ENCODE results near the gene C11orf52.

Gene C11orf52

DNA sequence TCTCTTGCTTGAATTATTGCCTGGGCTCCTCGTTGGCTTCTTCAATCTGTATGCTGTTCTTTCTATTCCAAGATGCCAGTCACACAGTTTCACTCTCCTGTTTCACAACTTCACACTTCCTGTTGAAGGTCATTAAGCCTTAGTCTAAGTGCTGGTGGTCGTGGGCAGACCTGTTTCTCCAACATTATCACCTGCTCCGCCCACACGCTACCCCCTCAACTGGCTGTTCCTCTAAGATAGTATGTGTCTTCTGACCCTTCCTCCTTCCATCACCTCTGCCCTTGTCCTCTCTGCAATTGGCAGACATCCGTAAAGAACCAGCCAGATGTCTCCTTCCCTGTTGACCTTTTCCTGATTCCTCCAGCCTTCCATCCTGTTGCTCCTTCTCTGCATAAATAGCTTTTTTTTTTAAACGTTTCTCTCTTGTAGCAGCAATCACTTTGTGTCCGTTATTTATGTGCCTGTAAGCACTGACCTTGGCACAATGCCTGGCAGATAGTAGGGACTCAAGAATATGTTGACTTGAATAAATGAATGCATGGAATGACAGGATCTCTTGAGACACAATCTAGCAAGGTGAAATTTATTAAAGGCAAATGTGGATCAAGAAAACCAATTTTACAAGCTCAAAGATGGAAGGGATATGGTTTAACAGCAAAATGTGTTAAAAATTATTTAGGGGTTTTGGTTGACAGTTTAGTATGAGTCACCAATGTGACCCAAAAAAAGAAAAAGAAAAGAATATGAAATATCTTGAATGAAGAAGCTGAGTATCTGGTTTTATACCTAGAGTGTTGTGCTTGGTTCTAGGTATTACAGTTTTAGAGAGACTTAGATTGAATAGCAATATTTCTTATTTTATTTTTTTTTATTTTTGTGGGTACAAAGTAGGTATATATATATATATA lies 31.1 kb downstream of the C11orf52 start:
- TF ChIP-seq ZFX (IDR thresholded peaks at IDR 0.05) = no peak
- TF ChIP-seq, protein P1, sequence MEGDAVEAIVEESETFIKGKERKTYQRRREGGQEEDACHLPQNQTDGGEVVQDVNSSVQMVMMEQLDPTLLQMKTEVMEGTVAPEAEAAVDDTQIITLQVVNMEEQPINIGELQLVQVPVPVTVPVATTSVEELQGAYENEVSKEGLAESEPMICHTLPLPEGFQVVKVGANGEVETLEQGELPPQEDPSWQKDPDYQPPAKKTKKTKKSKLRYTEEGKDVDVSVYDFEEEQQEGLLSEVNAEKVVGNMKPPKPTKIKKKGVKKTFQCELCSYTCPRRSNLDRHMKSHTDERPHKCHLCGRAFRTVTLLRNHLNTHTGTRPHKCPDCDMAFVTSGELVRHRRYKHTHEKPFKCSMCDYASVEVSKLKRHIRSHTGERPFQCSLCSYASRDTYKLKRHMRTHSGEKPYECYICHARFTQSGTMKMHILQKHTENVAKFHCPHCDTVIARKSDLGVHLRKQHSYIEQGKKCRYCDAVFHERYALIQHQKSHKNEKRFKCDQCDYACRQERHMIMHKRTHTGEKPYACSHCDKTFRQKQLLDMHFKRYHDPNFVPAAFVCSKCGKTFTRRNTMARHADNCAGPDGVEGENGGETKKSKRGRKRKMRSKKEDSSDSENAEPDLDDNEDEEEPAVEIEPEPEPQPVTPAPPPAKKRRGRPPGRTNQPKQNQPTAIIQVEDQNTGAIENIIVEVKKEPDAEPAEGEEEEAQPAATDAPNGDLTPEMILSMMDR (conservative IDR thresholded peaks at IDR 0.05) = no peak
- no peak overlapping the region for H3K27ac ChIP-seq

DNA sequence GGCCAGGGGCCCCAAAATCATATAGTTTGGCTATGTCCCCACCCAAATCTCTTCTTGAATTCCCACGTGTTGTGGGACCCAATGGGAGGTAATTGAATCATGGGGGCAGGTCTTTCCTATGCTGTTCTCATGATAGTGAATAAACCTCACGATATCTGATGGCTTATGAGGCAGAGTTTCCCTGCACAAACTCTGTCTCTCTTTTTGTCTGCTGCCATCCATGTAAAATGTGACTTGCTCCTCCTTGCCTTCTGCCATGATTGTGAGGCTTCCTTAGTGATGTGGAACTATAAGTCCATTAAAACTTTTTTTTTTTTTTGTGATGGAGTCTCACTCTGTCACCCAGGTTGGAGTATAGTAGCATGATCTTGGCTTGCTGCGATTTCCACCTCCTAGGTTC lies 32.9 kb downstream of the C11orf52 start:
- no peak for TF ChIP-seq ZFX (IDR thresholded peaks at IDR 0.05)
- TF ChIP-seq, protein P1 (conservative IDR thresholded peaks at IDR 0.05) = no peak
- no peak overlapping the region for H3K27ac ChIP-seq

DNA sequence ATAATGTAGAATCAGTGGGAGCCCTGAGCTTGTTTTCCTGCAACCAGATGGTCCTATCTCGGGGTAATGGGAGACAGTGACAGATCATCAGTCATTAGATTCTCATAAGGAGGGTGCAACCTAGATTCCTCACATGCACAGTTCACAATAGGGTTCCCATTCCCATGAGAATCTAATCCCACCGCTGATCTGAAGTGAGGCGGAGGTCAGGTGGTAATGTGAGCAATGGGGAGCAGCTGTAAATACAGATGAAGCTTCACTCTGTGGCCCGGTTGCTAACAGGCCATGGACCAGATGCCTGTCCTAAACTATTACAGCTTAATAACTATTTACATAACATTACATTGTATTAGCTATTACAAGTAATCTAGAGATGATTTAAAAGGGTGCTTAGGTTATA lies 35.4 kb downstream of the C11orf52 start:
- H3K27ac ChIP-seq = no peak overlapping the region
- TF ChIP-seq ZFX (IDR thresholded peaks at IDR 0.05) = no peak
- TF ChIP-seq, protein P1 (conservative IDR thresholded peaks at IDR 0.05) = no peak

DNA sequence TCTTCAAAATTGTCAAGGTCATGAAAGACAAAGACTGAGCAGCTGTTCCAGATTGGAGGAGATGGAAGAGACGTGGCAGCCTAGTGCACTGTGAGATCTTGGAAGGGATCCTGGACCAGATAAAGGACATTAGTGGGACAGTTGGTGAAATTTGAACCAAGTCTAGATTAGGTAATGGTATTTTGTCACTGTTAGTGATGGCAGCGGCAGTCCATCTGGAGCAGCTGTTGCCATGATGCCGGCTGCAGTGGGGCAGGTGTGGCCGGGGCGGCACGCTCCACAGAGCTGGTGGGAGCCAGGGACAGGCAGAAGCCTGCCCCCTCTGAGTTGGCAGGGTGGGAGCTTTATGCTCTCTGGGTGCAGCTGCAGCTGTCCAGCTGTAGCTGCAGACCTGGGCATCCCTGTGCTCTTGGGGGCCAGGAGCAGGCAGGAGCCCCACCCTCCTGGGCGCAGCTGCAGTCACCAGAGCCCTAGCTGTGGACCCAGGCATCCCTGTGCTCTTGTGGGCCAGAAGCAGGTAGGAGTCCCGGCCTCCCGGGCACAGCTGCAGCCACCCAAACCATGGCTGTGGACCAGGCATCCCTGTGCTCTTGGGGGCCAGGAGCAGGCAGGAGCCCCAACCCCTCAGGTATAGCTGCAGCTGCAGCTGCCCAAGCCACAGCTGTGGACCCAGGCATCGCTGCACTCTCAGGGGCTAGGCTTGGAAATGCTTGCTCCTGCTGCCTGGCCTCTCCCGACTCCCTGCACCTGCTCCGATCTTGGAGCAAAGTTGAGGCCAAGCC lies 39.1 kb downstream of the C11orf52 start:
- no peak overlapping the region for H3K27ac ChIP-seq
- TF ChIP-seq, protein P1 (conservative IDR thresholded peaks at IDR 0.05) = no peak
- no peak for TF ChIP-seq ZFX (IDR thresholded peaks at IDR 0.05)

DNA sequence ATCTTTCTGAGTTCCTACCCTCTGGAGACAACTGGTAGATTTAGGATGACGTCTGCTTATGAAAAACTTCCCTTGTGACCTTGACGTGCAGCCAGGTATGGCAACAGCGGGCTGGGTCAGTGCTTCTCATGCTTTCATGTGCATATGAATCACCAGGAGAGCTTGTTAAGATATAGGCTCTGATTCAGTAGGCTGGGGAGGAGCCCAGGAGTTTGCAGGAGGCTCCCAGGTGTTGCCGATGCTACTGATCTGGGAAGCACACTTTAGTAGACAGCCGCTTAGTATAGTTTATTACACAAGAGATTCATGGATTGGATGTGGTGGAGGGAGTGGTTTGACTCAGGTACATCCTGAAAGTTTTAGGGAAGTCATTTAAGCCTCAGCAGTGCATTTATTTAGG lies 42.2 kb downstream of the C11orf52 start:
- no peak overlapping the region for H3K27ac ChIP-seq
- TF ChIP-seq, protein P1 (conservative IDR thresholded peaks at IDR 0.05) = no peak
- no peak for TF ChIP-seq ZFX (IDR thresholded peaks at IDR 0.05)

DNA sequence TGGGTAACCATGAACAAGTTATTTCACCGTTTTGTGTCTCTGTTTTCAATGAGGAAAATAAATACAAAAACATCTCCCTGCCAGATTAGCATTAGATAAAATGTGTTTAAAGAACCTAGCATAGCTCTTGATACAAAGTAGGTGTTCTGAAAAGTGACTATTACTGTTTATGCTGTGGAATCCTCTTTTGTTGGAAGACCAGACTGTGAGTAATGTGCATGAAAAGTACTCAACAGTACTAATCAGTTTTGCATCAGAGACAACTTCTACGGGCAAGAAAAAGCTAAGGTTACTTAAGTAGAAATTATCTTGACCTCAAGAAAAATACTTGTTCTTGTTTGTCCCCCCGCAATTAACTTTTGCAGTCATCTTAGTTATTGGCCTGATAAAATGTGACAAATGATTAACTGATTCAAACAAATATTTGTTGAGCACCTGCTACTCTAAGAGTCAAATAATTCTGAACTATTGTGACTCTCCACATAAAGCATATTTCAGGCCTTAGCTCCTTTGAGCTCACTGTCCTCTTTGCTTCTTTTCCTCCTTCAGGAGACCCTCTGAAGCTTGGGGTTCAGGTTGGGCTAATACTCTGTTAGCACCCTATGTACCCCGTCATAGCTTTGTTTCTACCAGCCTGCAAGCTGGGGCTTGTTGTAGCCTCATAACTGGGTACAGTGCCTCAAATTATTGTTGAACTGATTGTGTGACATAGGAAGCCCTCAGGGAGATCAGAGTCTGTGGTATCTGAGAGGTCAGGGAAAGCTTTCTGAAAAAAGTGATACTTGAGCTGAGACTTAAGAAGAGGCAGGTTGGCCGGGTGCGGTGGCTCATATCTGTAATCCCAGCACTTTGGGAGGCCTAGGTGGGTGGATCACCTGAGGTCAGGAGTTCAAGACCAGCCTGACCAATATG lies 42.9 kb downstream of the C11orf52 start:
- TF ChIP-seq ZFX (IDR thresholded peaks at IDR 0.05) = no peak
- TF ChIP-seq, protein P1 (conservative IDR thresholded peaks at IDR 0.05) = no peak
- H3K27ac ChIP-seq = no peak overlapping the region
